ENCODE results near the gene SAE1.

Gene SAE1

DNA sequence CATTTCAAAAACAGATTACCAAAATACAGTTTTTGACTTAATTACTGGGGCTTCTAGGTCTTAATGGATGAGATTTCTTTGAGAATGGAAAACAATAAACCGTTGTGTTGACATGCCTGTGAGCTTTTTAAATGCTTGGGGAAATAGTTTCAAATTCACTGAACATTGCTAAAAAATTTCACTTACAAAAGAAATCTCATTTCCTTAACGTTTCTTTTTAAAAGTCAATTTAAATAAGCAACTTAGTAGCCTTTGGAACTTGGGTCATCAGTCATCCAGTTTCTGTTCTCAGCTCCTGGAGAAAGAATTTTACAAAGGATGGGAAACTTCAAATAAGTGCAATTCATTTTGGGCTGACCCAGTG, 21.5 kb upstream of the SAE1 start:
- peaks cover 19% of the 10 kb centered on the region for H3K36me3 ChIP-seq (ENCODE audit: insufficient read depth, low read length)
- H3K4me3 ChIP-seq: peak overlapping the region; percentile 94
- H3K27ac ChIP-seq: peak overlapping the region; percentile 99
- TF ChIP-seq POLR2AphosphoS5 (IDR thresholded peaks at IDR 0.05; ENCODE audit: borderline replicate concordance, low read depth, low read length) (no peak), FOXP2 (optimal IDR thresholded peaks at IDR 0.05; ENCODE audit: control extremely low read depth, extremely low read length, insufficient read depth) (no peak), EZH2 (IDR thresholded peaks at IDR 0.05) (no peak)
- H3K9me3 ChIP-seq (ENCODE audit: low read depth, low read length): no peaks in the 10 kb centered on the region
- DNase-seq (ENCODE audit: low read depth, low spot score): no peak
- H3K9ac ChIP-seq (ENCODE audit: insufficient read length): peak overlapping the region; percentile 100

- Histone ChIP-seq H3K9me3 (ENCODE audit: low read depth, low read length) (no peaks in the 10 kb centered on the region), H3K36me3 (ENCODE audit: insufficient read depth, low read length) (peaks cover 19% of the 10 kb centered on the region), H3K4me3 (peak overlapping the region; percentile 94), H3K27ac (peak overlapping the region; percentile 99), H3K9ac (ENCODE audit: insufficient read length) (peak overlapping the region; percentile 100)
- TF ChIP-seq FOXP2 (optimal IDR thresholded peaks at IDR 0.05; ENCODE audit: control extremely low read depth, extremely low read length, insufficient read depth): no peak
- TF ChIP-seq POLR2AphosphoS5 (IDR thresholded peaks at IDR 0.05; ENCODE audit: borderline replicate concordance, low read depth, low read length): peak; percentile 78
- DNase-seq (ENCODE audit: low read depth, low spot score): no peak
Measured at GRCh38 chr19:47109541-47110375, 20.9 kb upstream of the SAE1 start.

DNA sequence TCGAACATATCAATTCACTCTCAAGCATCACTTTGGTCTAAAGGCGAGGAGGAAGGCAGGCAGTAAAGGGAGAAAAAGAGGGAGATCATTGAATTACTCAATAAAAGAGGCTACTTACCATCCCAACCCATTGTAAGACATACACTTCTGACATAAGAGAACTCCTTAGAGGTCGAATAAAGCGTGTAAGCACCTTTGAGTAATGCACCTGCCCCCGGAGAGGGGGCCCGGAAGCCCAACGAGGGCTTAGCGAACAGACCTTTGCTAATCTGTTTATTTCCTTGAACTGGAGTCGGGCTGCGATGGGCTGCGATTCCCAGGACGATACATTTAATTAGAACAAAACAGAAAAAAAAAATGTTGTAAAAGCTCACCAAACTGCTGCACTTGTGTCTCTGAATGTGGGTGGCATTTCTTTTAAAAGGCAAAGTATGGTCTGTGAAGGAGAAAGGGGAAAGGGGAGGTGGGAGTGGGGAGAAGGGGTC, 20.1 kb upstream of the SAE1 start:
- H3K9ac ChIP-seq (ENCODE audit: insufficient read length): peak overlapping the region; percentile 100
- no peaks in the 10 kb centered on the region for H3K9me3 ChIP-seq (ENCODE audit: low read depth, low read length)
- no peak for DNase-seq (ENCODE audit: low read depth, low spot score)
- no peak for TF ChIP-seq POLR2AphosphoS5 (IDR thresholded peaks at IDR 0.05; ENCODE audit: borderline replicate concordance, low read depth, low read length)
- TF ChIP-seq FOXP2 (optimal IDR thresholded peaks at IDR 0.05; ENCODE audit: control extremely low read depth, extremely low read length, insufficient read depth): no peak
- TF ChIP-seq EZH2 (IDR thresholded peaks at IDR 0.05): no peak
- peak overlapping the region; percentile 94 for H3K4me3 ChIP-seq
- H3K36me3 ChIP-seq (ENCODE audit: insufficient read depth, low read length): peaks cover 19% of the 10 kb centered on the region
- H3K27ac ChIP-seq: peak overlapping the region; percentile 99

DNA sequence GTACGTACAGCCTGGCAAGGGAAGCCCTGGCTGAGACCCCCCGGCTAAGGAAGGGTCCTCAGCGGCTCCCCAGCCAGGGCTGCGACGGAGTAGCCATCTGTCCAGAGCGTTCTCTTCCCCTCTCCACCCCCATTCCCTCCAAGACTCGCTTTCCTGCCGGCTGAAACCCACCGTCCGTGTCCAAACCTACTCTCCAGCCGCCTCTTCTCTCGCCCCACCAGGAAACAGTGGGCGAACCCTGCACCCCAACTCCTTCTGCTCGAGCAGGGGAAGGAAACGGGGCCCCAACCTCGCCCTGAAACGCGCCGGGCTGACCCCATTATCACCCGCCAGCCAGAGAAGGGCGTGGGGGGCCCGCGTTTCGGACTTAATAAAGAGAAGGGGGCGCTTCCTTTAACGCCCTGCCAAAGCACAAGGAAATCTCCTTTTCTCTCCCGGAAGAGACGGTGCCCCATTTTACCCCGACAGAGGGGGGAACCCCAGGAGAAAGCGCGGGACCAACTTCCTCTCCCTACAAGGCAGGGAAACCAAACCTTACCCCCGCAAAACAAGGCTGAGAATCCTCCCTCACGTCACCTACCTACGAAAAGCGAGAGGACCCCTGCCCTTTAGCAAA, 19.5 kb upstream of the SAE1 start:
- Histone ChIP-seq H3K9ac (ENCODE audit: insufficient read length) (peak overlapping the region; percentile 100), H3K27ac (peak overlapping the region; percentile 99), H3K9me3 (ENCODE audit: low read depth, low read length) (no peaks in the 10 kb centered on the region), H3K4me3 (peak overlapping the region; percentile 94), H3K36me3 (ENCODE audit: insufficient read depth, low read length) (peaks cover 19% of the 10 kb centered on the region)
- TF ChIP-seq FOXP2 (optimal IDR thresholded peaks at IDR 0.05; ENCODE audit: control extremely low read depth, extremely low read length, insufficient read depth) (no peak), EZH2 (IDR thresholded peaks at IDR 0.05) (no peak), POLR2AphosphoS5 (IDR thresholded peaks at IDR 0.05; ENCODE audit: borderline replicate concordance, low read depth, low read length) (peak; percentile 41; the same call in 1 of the 2 replicates)
- DNase-seq (ENCODE audit: low read depth, low spot score): no peak

DNA sequence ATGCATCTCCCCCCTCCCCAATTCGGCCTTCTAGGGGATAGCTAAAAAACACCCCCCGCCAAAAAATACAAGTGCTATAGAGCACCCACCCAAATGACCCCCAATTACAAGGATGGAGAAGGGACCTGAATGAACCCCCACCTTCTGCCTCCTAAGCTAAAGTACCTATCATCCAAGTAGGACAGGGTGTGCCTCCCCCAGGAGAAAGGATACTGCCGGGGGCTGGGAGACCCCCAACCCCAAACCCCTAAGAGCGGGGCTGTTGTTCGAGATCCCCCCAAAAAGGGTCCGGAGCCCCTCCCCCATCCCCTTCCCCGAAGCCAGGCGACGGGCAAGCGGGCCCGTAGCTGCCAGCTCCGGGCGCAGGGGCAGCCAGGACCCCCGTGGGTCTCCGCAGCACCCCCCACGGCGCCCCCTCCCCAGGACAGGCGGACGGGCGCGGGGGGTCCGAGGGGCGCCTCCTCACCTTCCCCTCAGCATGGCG, 18.9 kb upstream of the SAE1 start:
- Histone ChIP-seq H3K4me3 (peak overlapping the region; percentile 94), H3K27ac (peak overlapping the region; percentile 99), H3K9ac (ENCODE audit: insufficient read length) (peak overlapping the region; percentile 100), H3K9me3 (ENCODE audit: low read depth, low read length) (no peaks in the 10 kb centered on the region), H3K36me3 (ENCODE audit: insufficient read depth, low read length) (peaks cover 19% of the 10 kb centered on the region)
- TF ChIP-seq EZH2 (IDR thresholded peaks at IDR 0.05): no peak
- DNase-seq (ENCODE audit: low read depth, low spot score): no peak

DNA sequence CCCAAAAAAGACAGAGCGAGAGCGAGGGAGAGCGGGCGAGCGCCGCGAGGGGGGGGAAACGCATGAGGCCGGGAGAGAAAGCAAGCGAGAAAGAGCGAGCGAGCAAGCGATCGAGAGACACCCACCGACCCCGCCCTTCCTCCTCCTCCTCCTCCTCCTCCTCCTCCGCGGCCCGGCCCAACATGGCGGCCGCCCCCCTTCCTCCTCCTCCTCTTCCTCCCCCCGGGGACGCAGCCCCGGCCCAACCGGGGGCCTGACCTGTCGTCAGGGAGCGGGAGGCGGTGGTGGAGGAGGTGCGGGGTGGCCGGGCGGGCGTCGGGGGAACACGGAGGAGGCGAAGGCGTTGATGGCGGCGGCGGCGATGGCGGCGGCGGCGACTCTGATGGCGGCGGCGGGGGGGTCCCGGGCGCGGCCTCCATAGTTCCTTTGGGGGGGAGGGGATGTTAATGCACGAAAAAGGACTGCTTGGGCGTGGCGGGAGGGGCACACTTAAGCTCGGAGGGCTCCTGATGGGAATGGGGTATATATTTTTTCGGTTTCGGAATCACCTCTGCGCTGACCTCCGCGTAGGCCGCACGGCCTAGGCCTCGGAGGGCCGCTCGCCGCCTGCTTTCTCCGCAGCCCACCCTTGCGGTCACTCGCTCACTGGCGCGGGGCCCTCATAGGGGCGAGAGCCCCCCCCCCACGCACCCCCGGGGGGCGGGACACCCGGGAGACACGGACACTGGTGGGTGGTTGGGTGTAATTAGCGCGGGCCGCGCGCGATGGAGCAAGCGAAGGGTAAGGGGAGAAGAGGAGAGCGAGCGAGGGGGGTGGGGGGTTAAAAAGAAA, 18.3 kb upstream of the SAE1 start:
- TF ChIP-seq EZH2 (IDR thresholded peaks at IDR 0.05) (no peak), POLR2AphosphoS5 (IDR thresholded peaks at IDR 0.05; ENCODE audit: borderline replicate concordance, low read depth, low read length) (peak; percentile 94)
- no peak for DNase-seq (ENCODE audit: low read depth, low spot score)
- H3K36me3 ChIP-seq (ENCODE audit: insufficient read depth, low read length): peaks cover 19% of the 10 kb centered on the region
- H3K4me3 ChIP-seq: peak overlapping the region; percentile 94
- H3K9ac ChIP-seq (ENCODE audit: insufficient read length): peak overlapping the region; percentile 100
- H3K27ac ChIP-seq: peak overlapping the region; percentile 99
- H3K9me3 ChIP-seq (ENCODE audit: low read depth, low read length): no peaks in the 10 kb centered on the region

DNA sequence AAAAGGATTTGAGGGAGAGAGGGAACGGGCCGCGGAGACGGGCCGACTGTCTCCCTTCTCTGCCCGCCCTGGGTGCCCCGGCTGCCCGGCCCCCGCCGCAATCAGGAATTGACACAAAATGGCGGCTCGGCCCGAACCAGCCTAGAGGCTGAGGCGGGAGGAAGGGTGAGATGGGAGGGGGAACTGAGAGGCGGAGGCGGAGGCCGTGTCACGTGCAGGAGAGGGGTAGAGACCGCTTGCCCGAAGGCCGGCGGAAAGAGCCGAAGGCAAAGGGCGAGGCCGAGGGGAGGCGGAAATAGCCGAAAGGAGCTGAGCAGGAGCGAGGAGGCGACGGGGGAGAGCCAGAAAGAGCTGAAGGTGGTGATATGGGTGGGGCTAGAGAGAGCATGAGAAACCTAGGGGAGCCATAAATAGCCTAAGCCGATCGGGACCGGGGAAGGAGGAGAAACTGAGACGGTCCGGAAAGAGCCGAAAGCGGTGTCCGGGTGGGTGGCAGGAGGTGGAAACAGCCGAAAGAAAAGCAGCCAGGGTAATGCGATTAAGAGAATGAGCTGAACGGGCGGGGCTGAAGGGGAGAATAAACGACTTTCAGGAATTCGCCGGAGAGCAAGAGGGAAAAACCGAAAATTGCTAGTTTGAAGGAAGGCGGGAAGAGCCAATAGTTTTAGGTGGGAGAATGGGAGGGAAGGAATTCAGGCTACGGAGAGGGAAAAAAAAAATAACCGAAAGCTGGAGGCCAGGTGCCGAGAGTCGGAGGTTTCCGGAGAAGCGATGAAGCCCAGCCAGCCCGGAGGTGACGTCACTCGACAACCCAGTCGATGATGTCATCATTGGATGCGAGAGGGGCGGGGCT, 17.4 kb upstream of the SAE1 start, which contains the start of gene ZC3H4:
TSS of gene ZC3H4 (minus strand) at position 780 of the 853 bp plus-strand sequence. CDS start 1,192 bp downstream, outside the sequence.
- TF ChIP-seq EZH2 (IDR thresholded peaks at IDR 0.05): no peak
- peak; percentile 83 for TF ChIP-seq POLR2AphosphoS5 (IDR thresholded peaks at IDR 0.05; ENCODE audit: borderline replicate concordance, low read depth, low read length)
- TF ChIP-seq FOXP2 (optimal IDR thresholded peaks at IDR 0.05; ENCODE audit: control extremely low read depth, extremely low read length, insufficient read depth): peak; percentile 38
- Histone ChIP-seq H3K36me3 (ENCODE audit: insufficient read depth, low read length) (peaks cover 19% of the 10 kb centered on the region), H3K9ac (ENCODE audit: insufficient read length) (peak within 1 kb of the TSS; percentile 100), H3K27ac (peak within 1 kb of the TSS; percentile 99), H3K4me3 (peak within 1 kb of the TSS; percentile 94), H3K9me3 (ENCODE audit: low read depth, low read length) (no peaks in the 10 kb centered on the region)
- peak; percentile 95 for DNase-seq (ENCODE audit: low read depth, low spot score)
